C4-2B (cell line): ENCODE results near the gene DHX34.
A peak's percentile ranks its signal among the peaks of the same experiment; 100 is the strongest.

ENCODE experiments used
- H3K27ac ChIP-seq: fragments of 450-650 bp; 2 replicates; pipeline ENCODE4 v1.5.1; 2017
- ZFX ChIP-seq: fragments of 450-650 bp; IDR thresholded peaks from 2 replicates; pipeline ENCODE4 v1.6.1; 2017
- TF ChIP-seq, protein P1 (sequence below): fragments of 450-650 bp; conservative IDR thresholded peaks from 2 replicates; pipeline ENCODE4 v1.5.1; 2017; ENCODE audit warnings: mild to moderate bottlenecking

Gene DHX34

DNA sequence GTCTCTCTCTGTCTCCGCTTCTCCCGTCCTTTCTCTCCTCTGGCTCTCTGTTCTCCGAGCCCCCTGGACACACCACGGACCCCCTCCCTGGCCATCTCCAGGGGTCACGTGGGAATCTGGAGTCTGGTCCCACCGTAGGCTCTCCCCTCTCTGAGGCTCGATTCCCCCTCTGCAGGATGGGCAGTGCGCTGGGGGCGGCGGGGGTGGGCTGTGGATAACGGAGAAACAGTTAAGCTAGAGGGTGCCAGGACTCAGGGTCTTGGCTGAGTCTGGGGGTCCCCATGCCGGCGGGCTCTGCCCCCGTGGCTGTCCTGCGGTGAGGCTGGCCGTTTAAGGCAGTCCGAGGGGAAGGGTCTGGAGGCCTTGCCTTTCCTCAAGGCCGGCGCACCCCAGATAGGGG, 70.7 kb downstream of the DHX34 start:
- no peak overlapping the region for H3K27ac ChIP-seq
- TF ChIP-seq, protein P1, sequence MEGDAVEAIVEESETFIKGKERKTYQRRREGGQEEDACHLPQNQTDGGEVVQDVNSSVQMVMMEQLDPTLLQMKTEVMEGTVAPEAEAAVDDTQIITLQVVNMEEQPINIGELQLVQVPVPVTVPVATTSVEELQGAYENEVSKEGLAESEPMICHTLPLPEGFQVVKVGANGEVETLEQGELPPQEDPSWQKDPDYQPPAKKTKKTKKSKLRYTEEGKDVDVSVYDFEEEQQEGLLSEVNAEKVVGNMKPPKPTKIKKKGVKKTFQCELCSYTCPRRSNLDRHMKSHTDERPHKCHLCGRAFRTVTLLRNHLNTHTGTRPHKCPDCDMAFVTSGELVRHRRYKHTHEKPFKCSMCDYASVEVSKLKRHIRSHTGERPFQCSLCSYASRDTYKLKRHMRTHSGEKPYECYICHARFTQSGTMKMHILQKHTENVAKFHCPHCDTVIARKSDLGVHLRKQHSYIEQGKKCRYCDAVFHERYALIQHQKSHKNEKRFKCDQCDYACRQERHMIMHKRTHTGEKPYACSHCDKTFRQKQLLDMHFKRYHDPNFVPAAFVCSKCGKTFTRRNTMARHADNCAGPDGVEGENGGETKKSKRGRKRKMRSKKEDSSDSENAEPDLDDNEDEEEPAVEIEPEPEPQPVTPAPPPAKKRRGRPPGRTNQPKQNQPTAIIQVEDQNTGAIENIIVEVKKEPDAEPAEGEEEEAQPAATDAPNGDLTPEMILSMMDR, result no peak
- no peak for TF ChIP-seq ZFX

DNA sequence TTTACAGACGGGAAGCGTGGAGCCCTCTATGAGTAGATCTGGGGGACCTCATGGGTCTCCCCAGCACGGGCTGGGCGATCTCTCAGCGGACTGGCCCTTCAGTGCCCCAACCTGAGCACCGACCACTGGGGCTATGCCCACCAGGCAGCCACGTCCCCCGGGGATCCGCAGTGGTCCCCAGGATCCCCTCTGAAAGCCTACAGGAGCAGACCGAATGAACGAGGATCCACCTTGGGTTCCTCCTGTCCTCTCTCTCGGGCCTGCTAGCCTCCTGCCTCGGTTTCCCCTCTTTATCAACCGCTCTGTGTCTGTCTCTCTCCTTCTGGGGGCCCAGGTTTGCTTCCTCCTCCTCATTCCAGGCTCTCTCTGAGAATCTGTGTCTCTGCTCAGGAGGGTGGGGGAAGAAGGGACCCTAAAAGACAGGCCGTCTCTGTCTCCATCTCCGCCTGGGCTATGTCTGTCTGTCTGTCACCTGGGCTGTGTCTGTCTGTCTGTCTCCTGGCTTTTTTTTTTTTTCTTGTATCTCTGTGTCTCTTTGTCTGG, 72.2 kb downstream of the DHX34 start:
- TF ChIP-seq ZFX, result no peak
- TF ChIP-seq, protein P1, result no peak
- no peak overlapping the region for H3K27ac ChIP-seq

DNA sequence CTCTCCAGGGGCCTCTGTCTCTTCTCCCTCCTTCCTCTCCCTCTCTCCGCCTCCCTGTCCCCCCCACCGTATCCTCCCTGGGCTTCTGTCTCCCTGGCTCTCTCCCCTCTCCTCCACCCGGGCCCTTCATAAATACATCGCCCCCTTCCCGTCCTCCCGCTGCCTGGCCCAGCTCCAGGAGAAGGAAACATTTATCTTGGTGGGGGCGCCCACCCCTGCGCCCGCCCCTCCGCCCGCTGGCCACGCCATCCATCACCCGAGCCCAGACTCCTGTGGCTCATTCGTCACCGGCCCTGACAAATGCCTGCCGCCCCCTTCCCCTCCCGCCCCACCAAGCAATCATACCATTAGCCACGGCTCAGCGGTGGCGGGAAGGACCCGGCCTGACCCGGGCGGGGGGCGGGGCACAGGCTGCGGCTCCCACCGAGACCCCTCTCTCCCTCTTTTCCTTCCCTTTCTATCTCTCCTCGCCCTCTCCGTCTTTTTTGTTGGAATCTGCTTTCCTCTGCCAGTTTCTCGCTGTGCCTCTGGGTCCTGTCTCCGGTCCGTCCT, 72.8 kb downstream of the DHX34 start:
- TF ChIP-seq, protein P1, result no peak
- no peak for TF ChIP-seq ZFX
- no peak overlapping the region for H3K27ac ChIP-seq

- no peak overlapping the region for H3K27ac ChIP-seq
- no peak for TF ChIP-seq ZFX
- TF ChIP-seq, protein P1, result no peak
Measured at GRCh38 chr19:47422417-47423163, 73.5 kb downstream of the DHX34 start.

DNA sequence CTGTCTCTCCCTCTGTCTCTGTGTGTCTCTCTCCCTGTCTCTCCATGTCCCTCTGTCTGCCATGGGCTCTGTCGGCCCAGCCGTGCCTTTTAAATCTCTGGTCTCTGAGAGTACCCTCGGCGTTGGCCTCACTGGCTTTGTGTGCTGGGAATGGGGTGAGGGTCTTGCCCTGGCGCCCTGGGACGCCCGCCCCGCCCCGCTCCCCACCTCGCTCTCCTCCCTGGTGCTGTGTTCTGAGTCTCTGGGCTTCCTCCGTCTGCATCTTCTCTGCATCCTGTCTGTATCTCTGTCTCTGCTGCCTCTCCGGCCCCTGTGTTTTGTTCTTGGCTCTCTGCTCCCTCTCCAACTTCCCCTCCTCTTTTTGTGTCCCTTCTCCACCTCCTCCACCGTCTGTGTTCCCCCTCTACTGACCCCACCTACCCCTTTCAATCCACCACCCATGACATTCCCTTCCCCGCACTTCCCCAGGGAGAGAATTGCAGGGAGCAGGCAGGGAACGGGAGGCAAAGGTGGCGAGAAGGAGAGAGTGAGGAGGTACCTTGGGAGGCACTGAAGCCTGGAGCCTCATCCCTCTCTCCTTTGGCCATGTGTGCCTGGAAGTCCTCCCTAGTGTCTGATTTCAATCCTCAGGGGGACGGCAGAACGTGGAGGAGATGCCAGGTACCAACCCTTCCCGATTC, 74.2 kb downstream of the DHX34 start:
- no peak overlapping the region for H3K27ac ChIP-seq
- no peak for TF ChIP-seq ZFX
- TF ChIP-seq, protein P1, result no peak

- TF ChIP-seq, protein P1, result peak; percentile 73
- TF ChIP-seq ZFX, result no peak
- H3K27ac ChIP-seq, result no peak overlapping the region
Measured at GRCh38 chr19:47427241-47428176, 78.4 kb downstream of the DHX34 start.
